ENCODE measurements around the gene SLC2A1. TPM values are rescaled to one million over a fixed set of nuclear protein-coding genes. Genes with fewer than 3 reads are reported as not detected.

The SLC2A1 gene
- total and polyA plus RNA-seq, 9 of the 15 experiments (the other 6 are each of a cell fraction or from before 2014, with no cell fraction given) = 12.6 to 153 (median 48.0) TPM

GRCh38 chr1:42923367-42924081, 35.1 kb downstream of the SLC2A1 start:
- POLR2A ChIA-PET = interaction anchor here (0.6 to 2.2 kb wide), 15 partner anchors 8 to 169 kb away, joined by 3 to 11 read pairs (median 4); partner anchors contain the start of gene ZNF691
- peak in 1 of 4 experiments; percentile 58 for DNase-seq (ENCODE audit: extremely low read depth in 1 of 4, low spot score in 3 of 4)
- no peak for ATAC-seq
- CTCF ChIA-PET (ENCODE audit: low intra/inter-chr PET ratio) = interaction anchor here (0.7 to 2.0 kb wide), 2 partner anchors 149 to 151 kb away, joined by 3 to 5 read pairs; no protein-coding TSS in a partner anchor
- H3K27ac ChIP-seq (ENCODE audit: extremely low read depth, low read depth, low read length) = peak overlapping the region; percentile 78
- no peaks in the 10 kb centered on the region for H3K9me1 ChIP-seq (ENCODE audit: control insufficient read depth, insufficient read depth, low read length)
- peaks cover 33% of the 10 kb centered on the region for H3K36me3 ChIP-seq (ENCODE audit: control insufficient read depth, insufficient read depth, low read length)
- H3K79me2 ChIP-seq (ENCODE audit: control insufficient read depth, insufficient read depth, low read length) = no peaks in the 10 kb centered on the region; the same call in 2 of the 3 replicates
- FAIRE-seq = no peak
- BruUV-seq (replicated peaks) = no TSS peak
- peaks cover 34 to 37% of the 10 kb centered on the region in 2 experiments for H3K4me1 ChIP-seq (replicated peaks in 1 of 2; ENCODE audit: control insufficient read depth in 2 of 2, insufficient read depth in 2 of 2, low read length in 2 of 2)
- H3K27me3 ChIP-seq (ENCODE audit: control insufficient read depth in 2 of 2, insufficient read depth in 2 of 2, low read length in 2 of 2) = no peaks in the 10 kb centered on the region
- peak overlapping the region; percentile 47 to 90; a peak in 3 of 4 replicates for H3K9ac ChIP-seq (ENCODE audit: insufficient read depth in 1 of 2, low read depth in 2 of 2, low read length in 2 of 2)
- WGBS (ENCODE audit: insufficient coverage, low coverage, missing lambda C conversion rate) = 4% methylated on average over 14 of the region's 14 CpGs
- peak overlapping the region; percentile 89 for H3K4me2 ChIP-seq (ENCODE audit: insufficient read depth, low read length)
- intact Hi-C loops (cut with micrococcal nuclease) (loop anchor here (1.0 to 2.0 kb wide), 4 partner anchors 13 to 149 kb away; no protein-coding TSS in a partner anchor), in situ Hi-C loops (cut with MboI) (loop anchor here (5.0 kb wide), 2 partner anchors 141 to 149 kb away; partner anchors contain the start of gene TMEM269)
- no peaks in the 10 kb centered on the region for H4K20me1 ChIP-seq (replicated peaks; ENCODE audit: control insufficient read depth, insufficient read depth, low read length)
- H2AFZ ChIP-seq (ENCODE audit: low read depth, low read length) = peak overlapping the region; percentile 92
- H3K4me3 ChIP-seq = peak overlapping the region; percentile 55
- no peaks in the 10 kb centered on the region for H3K9me3 ChIP-seq (replicated peaks; ENCODE audit: control insufficient read depth, insufficient read depth, low read depth, low read length)
- TF ChIP-seq HLTF (IDR thresholded peaks at IDR 0.05) = 0 out of 2 replicates have a peak, but pooled peaks have one; percentile 23
- TF ChIP-seq TOE1 (IDR thresholded peaks at IDR 0.05; ENCODE audit: borderline replicate concordance) = no peak
- TF ChIP-seq TOE1 (CRISPR knock-in tag; IDR thresholded peaks at IDR 0.05; ENCODE audit: borderline replicate concordance, low read depth) = no peak
- TF ChIP-seq ETV5 (CRISPR knock-in tag; IDR thresholded peaks at IDR 0.05; ENCODE audit: low read depth) = no peak
- TF ChIP-seq, protein P1, sequence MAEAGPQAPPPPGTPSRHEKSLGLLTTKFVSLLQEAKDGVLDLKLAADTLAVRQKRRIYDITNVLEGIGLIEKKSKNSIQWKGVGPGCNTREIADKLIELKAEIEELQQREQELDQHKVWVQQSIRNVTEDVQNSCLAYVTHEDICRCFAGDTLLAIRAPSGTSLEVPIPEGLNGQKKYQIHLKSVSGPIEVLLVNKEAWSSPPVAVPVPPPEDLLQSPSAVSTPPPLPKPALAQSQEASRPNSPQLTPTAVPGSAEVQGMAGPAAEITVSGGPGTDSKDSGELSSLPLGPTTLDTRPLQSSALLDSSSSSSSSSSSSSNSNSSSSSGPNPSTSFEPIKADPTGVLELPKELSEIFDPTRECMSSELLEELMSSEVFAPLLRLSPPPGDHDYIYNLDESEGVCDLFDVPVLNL (CRISPR knock-in tag; IDR thresholded peaks at IDR 0.05; ENCODE audit: low read depth) = 0 out of 2 replicates have a peak, but pooled peaks have one; percentile 3
- no peak for TF ChIP-seq MCM5 (IDR thresholded peaks at IDR 0.05; ENCODE audit: low read depth)
- no peak for TF ChIP-seq FOXJ2 (tag; IDR thresholded peaks at IDR 0.05)
- no peak for TF ChIP-seq U2AF2 (optimal IDR thresholded peaks at IDR 0.05; ENCODE audit: low read depth, low read length)
- TF ChIP-seq ZNF644 (tag; IDR thresholded peaks at IDR 0.05; ENCODE audit: low read depth) = 0 out of 2 replicates have a peak, but pooled peaks have one; percentile 57
- TF ChIP-seq ZNF318 (IDR thresholded peaks at IDR 0.05; ENCODE audit: borderline replicate concordance in 1 of 2, low read depth in 1 of 2) = 0 out of 4 replicates have a peak, but pooled peaks of 1 of the 2 experiments have one; percentile 6
- TF ChIP-seq CHD4 (IDR thresholded peaks at IDR 0.05; ENCODE audit: insufficient read depth, insufficient replicate concordance, low read depth, low read length, poor library complexity, severe bottlenecking) = no peak
